ENCODE measurements around the gene MCC. TPM values are rescaled to one million over a fixed set of nuclear protein-coding genes. Genes with fewer than 3 reads are reported as not detected.

MCC gene
- total RNA-seq, 2 donors from 2014 or later: 164 to 187 TPM

DNA sequence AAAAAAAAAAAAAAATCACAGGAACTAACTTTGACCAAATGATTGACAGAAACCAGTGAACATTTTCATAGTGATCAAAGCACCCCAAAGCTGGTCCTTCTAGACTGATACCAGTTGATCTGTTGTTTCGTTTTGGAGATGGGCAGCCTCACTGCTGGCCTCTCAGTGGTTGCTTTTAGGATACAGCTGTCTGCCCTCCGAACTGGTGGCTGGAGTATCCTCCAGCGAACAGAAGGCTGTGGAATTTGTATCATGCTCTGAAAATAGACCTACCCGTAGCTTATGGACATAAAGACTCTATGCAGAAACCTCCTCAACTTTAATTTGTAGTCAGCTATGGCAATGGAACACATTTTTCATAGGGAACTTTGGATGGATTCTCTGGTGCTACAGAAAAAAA lies 462.7 kb downstream of the MCC start:
- no peak overlapping the region for H3K4me3 Mint-ChIP-seq
- no peaks in the 10 kb centered on the region for H3K4me1 Mint-ChIP-seq
- Histone ChIP-seq H3K9me3 (ENCODE audit: control insufficient read depth, low read length) (no peaks in the 10 kb centered on the region), H3K4me1 (ENCODE audit: control insufficient read depth, insufficient read depth, low read length) (no peaks in the 10 kb centered on the region), H3K4me3 (ENCODE audit: low read length) (no peak overlapping the region), H3K27ac (ENCODE audit: low read depth, low read length) (no peak overlapping the region), H3K27me3 (ENCODE audit: control insufficient read depth, insufficient read depth, low read length, poor library complexity, severe bottlenecking) (no peaks in the 10 kb centered on the region), H3K9ac (ENCODE audit: extremely low read depth, low read length, poor library complexity, severe bottlenecking) (no peak overlapping the region), H3K36me3 (ENCODE audit: control insufficient read depth, insufficient read depth, low read length) (peaks cover 95% of the 10 kb centered on the region)
- TF ChIP-seq CTCF (conservative IDR thresholded peaks at IDR 0.05): no peak
- H3K36me3 Mint-ChIP-seq (ENCODE audit: low read depth): peaks cover 81% of the 10 kb centered on the region
- no peaks in the 10 kb centered on the region for H3K27me3 Mint-ChIP-seq (ENCODE audit: insufficient read depth)
- H3K9me3 Mint-ChIP-seq: no peaks in the 10 kb centered on the region
- DNase-seq: no peak
- H3K27ac Mint-ChIP-seq: peak overlapping the region; percentile 56
- WGBS, 2 experiments (ENCODE audit: insufficient coverage in 1 of 2, insufficient read length in 1 of 2): 96 to 98% methylated on average over 4 of the region's 4 CpGs

- no peak overlapping the region for H3K27ac ChIP-seq (ENCODE audit: low read depth, low read length)
- H3K4me1 ChIP-seq (ENCODE audit: control insufficient read depth, insufficient read depth, low read length): no peaks in the 10 kb centered on the region
- no peaks in the 10 kb centered on the region for H3K4me1 Mint-ChIP-seq
- H3K9me3 ChIP-seq (ENCODE audit: control insufficient read depth, low read length): no peaks in the 10 kb centered on the region
- H3K4me3 Mint-ChIP-seq: no peak overlapping the region
- no peak overlapping the region for H3K4me3 ChIP-seq (ENCODE audit: low read length)
- WGBS, 2 experiments (ENCODE audit: insufficient coverage in 1 of 2, insufficient read length in 1 of 2): 95 to 96% methylated on average over 4 to 6 of the region's 6 CpGs
- TF ChIP-seq CTCF (conservative IDR thresholded peaks at IDR 0.05): no peak
- no peaks in the 10 kb centered on the region for H3K9me3 Mint-ChIP-seq
- DNase-seq: no peak
- H3K36me3 Mint-ChIP-seq (ENCODE audit: low read depth): peaks cover 72% of the 10 kb centered on the region
- H3K27me3 ChIP-seq (ENCODE audit: control insufficient read depth, insufficient read depth, low read length, poor library complexity, severe bottlenecking): no peaks in the 10 kb centered on the region
- no peak overlapping the region for H3K9ac ChIP-seq (ENCODE audit: extremely low read depth, low read length, poor library complexity, severe bottlenecking)
- H3K27ac Mint-ChIP-seq: peak overlapping the region; percentile 26
- H3K27me3 Mint-ChIP-seq (ENCODE audit: insufficient read depth): no peaks in the 10 kb centered on the region
- peaks cover 95% of the 10 kb centered on the region for H3K36me3 ChIP-seq (ENCODE audit: control insufficient read depth, insufficient read depth, low read length)
Observed at GRCh38 chr5:113024076-113024697, 464.1 kb downstream of the MCC start.

DNA sequence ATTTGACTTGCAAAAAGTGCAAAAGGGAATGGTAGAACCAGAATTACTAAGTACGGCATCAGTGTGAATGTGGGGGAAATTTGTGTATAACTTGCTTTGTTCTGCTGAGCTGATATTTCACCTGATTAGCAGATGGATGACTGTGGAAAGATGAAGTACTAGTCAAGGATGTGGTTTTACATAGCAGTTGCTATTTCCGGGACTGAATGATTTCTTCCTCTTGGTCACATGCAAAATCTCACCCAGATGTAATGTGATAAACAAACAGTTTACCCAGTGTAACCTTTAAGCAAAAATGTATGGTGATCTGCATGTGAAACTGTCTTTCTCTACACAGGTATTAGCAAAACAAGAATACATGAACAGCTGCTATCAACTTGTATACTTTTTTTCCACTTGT lies 465.6 kb downstream of the MCC start:
- H3K4me3 Mint-ChIP-seq: no peak overlapping the region
- TF ChIP-seq CTCF (conservative IDR thresholded peaks at IDR 0.05): no peak
- no peak overlapping the region for H3K9ac ChIP-seq (ENCODE audit: extremely low read depth, low read length, poor library complexity, severe bottlenecking)
- H3K9me3 Mint-ChIP-seq: no peaks in the 10 kb centered on the region
- H3K4me1 ChIP-seq (ENCODE audit: control insufficient read depth, insufficient read depth, low read length): no peaks in the 10 kb centered on the region
- H3K36me3 ChIP-seq (ENCODE audit: control insufficient read depth, insufficient read depth, low read length): peaks cover 93% of the 10 kb centered on the region
- H3K4me1 Mint-ChIP-seq: no peaks in the 10 kb centered on the region
- no peaks in the 10 kb centered on the region for H3K27me3 ChIP-seq (ENCODE audit: control insufficient read depth, insufficient read depth, low read length, poor library complexity, severe bottlenecking)
- no peak overlapping the region for H3K27ac ChIP-seq (ENCODE audit: low read depth, low read length)
- no peak for DNase-seq
- H3K36me3 Mint-ChIP-seq (ENCODE audit: low read depth): peaks cover 62% of the 10 kb centered on the region
- no peak overlapping the region for H3K4me3 ChIP-seq (ENCODE audit: low read length)
- 99 to 100% methylated on average over 1 to 2 of the region's 2 CpGs for WGBS, 2 experiments (ENCODE audit: insufficient coverage in 1 of 2, insufficient read length in 1 of 2)
- no peak overlapping the region for H3K27ac Mint-ChIP-seq
- no peaks in the 10 kb centered on the region for H3K9me3 ChIP-seq (ENCODE audit: control insufficient read depth, low read length)
- no peaks in the 10 kb centered on the region for H3K27me3 Mint-ChIP-seq (ENCODE audit: insufficient read depth)
